CD4-positive, alpha-beta T cell treated with Interleukin-15 for 4 hours (primary cell): Measurements from ENCODE around the gene BHLHA9.
A peak's percentile ranks its signal among the peaks of the same experiment; 100 is the strongest.
"Not testable (repeated sequence)": the region's sequence is repeated elsewhere in the genome, so short reads cannot be mapped to it uniquely, and the experiment has no call there.

Source experiments
- DNase-seq: peaks from one replicate; pipeline ENCODE4 v3.0.0-alpha.2; 2020; ENCODE audit warnings: low spot score

Gene BHLHA9

GRCh38 chr17:1270210-1271029 lies at the start of gene BHLHA9:
TSS of gene BHLHA9 (plus strand) at chr17:1270444. CDS start at chr17:1270564, 120 bp downstream.
- DNase-seq = no peak

- no peak for DNase-seq
Measured at GRCh38 chr17:1221209-1221608, 49.0 kb upstream of the BHLHA9 start.

- no peak for DNase-seq
Measured at GRCh38 chr17:1222321-1222720, 47.9 kb upstream of the BHLHA9 start.

GRCh38 chr17:1223662-1224061 lies 46.6 kb upstream of the BHLHA9 start:
- DNase-seq = no peak

GRCh38 chr17:1224330-1224729 lies 45.9 kb upstream of the BHLHA9 start:
- no peak for DNase-seq

- DNase-seq = no peak
Measured at GRCh38 chr17:1226308-1226707, 43.9 kb upstream of the BHLHA9 start.

- no peak for DNase-seq
Measured at GRCh38 chr17:1227365-1227764, 42.9 kb upstream of the BHLHA9 start.

GRCh38 chr17:1227917-1228780 lies 42.1 kb upstream of the BHLHA9 start:
- no peak for DNase-seq

- DNase-seq = no peak
Measured at GRCh38 chr17:1228781-1229348, 41.4 kb upstream of the BHLHA9 start.

- peak; percentile 30 for DNase-seq
Measured at GRCh38 chr17:1229349-1229899, 40.8 kb upstream of the BHLHA9 start.

GRCh38 chr17:1229900-1230501 lies 40.2 kb upstream of the BHLHA9 start:
- no peak for DNase-seq

- no peak for DNase-seq
Measured at GRCh38 chr17:1231456-1231855, 38.8 kb upstream of the BHLHA9 start.

- no peak for DNase-seq
Measured at GRCh38 chr17:1232331-1232730, 37.9 kb upstream of the BHLHA9 start.

GRCh38 chr17:1232786-1233185 lies 37.5 kb upstream of the BHLHA9 start:
- DNase-seq = no peak

GRCh38 chr17:1234455-1234854 lies 35.8 kb upstream of the BHLHA9 start:
- DNase-seq = no peak

- DNase-seq = no peak
Measured at GRCh38 chr17:1237471-1237870, 32.8 kb upstream of the BHLHA9 start.

- DNase-seq = no peak
Measured at GRCh38 chr17:1239210-1239609, 31.0 kb upstream of the BHLHA9 start.

GRCh38 chr17:1240426-1240825 lies 29.8 kb upstream of the BHLHA9 start:
- not testable (repeated sequence) for DNase-seq

GRCh38 chr17:1241929-1242328 lies 28.3 kb upstream of the BHLHA9 start:
- DNase-seq = no peak

- DNase-seq = no peak
Measured at GRCh38 chr17:1244606-1245012, 25.6 kb upstream of the BHLHA9 start.

GRCh38 chr17:1251866-1252608 lies 18.2 kb upstream of the BHLHA9 start:
- no peak for DNase-seq
